ENCODE measurements around the gene SPATS1.

DNA sequence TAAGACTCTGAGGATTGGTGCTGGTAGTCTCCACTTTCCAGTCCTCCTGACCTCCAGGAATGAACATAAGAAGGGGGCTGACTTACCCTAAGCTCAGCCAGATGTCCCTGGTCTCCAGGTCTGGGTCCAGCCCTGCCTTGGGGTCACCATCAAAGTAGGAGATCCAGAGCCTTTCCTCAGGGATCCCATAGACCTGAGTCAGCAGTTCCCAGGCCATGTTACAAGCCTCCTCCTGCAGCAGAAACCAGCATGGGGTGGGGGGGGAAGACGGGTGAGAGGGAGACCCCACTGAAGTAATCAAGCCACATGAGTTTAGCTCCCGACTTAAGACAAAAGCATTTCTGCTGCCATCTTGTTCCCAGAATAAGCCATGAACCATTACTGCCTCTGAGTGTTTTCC lies 31.1 kb upstream of the SPATS1 start:
- TF ChIP-seq, protein P1, sequence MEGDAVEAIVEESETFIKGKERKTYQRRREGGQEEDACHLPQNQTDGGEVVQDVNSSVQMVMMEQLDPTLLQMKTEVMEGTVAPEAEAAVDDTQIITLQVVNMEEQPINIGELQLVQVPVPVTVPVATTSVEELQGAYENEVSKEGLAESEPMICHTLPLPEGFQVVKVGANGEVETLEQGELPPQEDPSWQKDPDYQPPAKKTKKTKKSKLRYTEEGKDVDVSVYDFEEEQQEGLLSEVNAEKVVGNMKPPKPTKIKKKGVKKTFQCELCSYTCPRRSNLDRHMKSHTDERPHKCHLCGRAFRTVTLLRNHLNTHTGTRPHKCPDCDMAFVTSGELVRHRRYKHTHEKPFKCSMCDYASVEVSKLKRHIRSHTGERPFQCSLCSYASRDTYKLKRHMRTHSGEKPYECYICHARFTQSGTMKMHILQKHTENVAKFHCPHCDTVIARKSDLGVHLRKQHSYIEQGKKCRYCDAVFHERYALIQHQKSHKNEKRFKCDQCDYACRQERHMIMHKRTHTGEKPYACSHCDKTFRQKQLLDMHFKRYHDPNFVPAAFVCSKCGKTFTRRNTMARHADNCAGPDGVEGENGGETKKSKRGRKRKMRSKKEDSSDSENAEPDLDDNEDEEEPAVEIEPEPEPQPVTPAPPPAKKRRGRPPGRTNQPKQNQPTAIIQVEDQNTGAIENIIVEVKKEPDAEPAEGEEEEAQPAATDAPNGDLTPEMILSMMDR (IDR thresholded peaks at IDR 0.05; ENCODE audit: poor library complexity, severe bottlenecking), result no peak
- no peak for TF ChIP-seq POLR2AphosphoS5 (IDR thresholded peaks at IDR 0.05)
